SK-N-SH (cell line): ENCODE data around the gene ZNF143. TPM values are rescaled to one million over a fixed set of nuclear protein-coding genes. Genes with fewer than 3 reads are reported as not detected.

Experiments used
- CTCF ChIA-PET: fragments of 300-600, 350-600 bp; formaldehyde crosslinking; extraction: SDS; loops from one replicate; lab custom pipeline; 2021; lab: Yijun Ruan, JAX
- POLR2A ChIA-PET: fragments of 350-600 bp; sonication (Branson Sonifier 250); formaldehyde crosslinking; extraction: SDS; loops from one replicate; lab custom pipeline; 2020; ENCODE audit warnings: antibody characterized with exemption, inconsistent platforms; lab: Yijun Ruan, JAX
- DNase-seq: peaks from one replicate; pipeline ENCODE4 v3.0.0; 2012
- H2AFZ ChIP-seq: fragments of 200-600 bp; sonication (generic); 2 replicates; pipeline ENCODE4 v1.8.1; 2016; ENCODE audit warnings: antibody characterized with exemption, mild to moderate bottlenecking, low read depth
- H3F3A ChIP-seq: fragments of 200-600 bp; sonication (generic); replicated peaks from 2 replicates; pipeline ENCODE3; 2016; ENCODE audit warnings: antibody characterized with exemption, mild to moderate bottlenecking; ENCODE audit not compliant: insufficient read depth
- H3K27ac ChIP-seq, 2 experiments: fragments of 200-500 bp in 1 of 2; fragments of 200-600 bp in 1 of 2; sonication (Bioruptor generic) in 1 of 2; sonication (generic), shearing (Covaris generic) in 1 of 2; 2 replicates each; pipeline versions ENCODE4 v1.5.1 to v1.6.1; 2014 to 2016; ENCODE audit warnings: low read depth in 2 of 2, inconsistent platforms in 1 of 2, low read length in 1 of 2, mild to moderate bottlenecking in 1 of 2, mixed read lengths in 1 of 2
- H3K27me3 ChIP-seq: fragments of 200-600 bp; sonication (generic), shearing (Covaris generic); 2 replicates; pipeline ENCODE4 v1.6.1; 2016; ENCODE audit warnings: mixed run types; ENCODE audit not compliant: insufficient read depth
- H3K36me3 ChIP-seq, 2 experiments: fragments of 200-500 bp in 1 of 2; fragments of 200-600 bp in 1 of 2; sonication (Bioruptor generic) in 1 of 2; sonication (generic) in 1 of 2; replicated peaks in 1 of 2; 2 replicates each; pipeline versions ENCODE3 to v1.5.1; 2014 to 2016; ENCODE audit warnings: low read length in 1 of 2, mild to moderate bottlenecking in 1 of 2; ENCODE audit not compliant: insufficient read depth in 2 of 2, control insufficient read depth in 1 of 2
- H3K4me1 ChIP-seq, 2 experiments: fragments of 200-500 bp in 1 of 2; fragments of 200-600 bp in 1 of 2; sonication (Bioruptor generic) in 1 of 2; sonication (generic), shearing (Covaris generic) in 1 of 2; 2 replicates each; pipeline versions ENCODE4 v1.5.1 to v1.6.1; 2014 to 2016; ENCODE audit warnings: low read depth in 1 of 2, low read length in 1 of 2, mixed run types in 1 of 2; ENCODE audit not compliant: insufficient read depth in 2 of 2, control insufficient read depth in 1 of 2
- H3K4me2 ChIP-seq: fragments of 200-600 bp; sonication (generic), shearing (Covaris generic); 2 replicates; pipeline ENCODE4 v1.6.1; 2017; ENCODE audit warnings: mixed run types
- H3K4me3 ChIP-seq, 2 experiments: fragments of 200-500 bp in 1 of 2; fragments of 200-600 bp in 1 of 2; sonication (Bioruptor generic) in 1 of 2; sonication (generic), shearing (Covaris generic) in 1 of 2; 2 replicates each; pipeline versions ENCODE4 v1.5.1 to v1.8.1; 2014 to 2016; ENCODE audit warnings: low read depth in 2 of 2, inconsistent platforms in 1 of 2, low read length in 1 of 2, mild to moderate bottlenecking in 1 of 2, mixed read lengths in 1 of 2, moderate library complexity in 1 of 2
- H3K79me2 ChIP-seq: fragments of 200-600 bp; sonication (generic); 2 replicates; pipeline ENCODE4 v1.8.1; 2017; ENCODE audit warnings: mild to moderate bottlenecking; ENCODE audit not compliant: insufficient read depth
- H3K9ac ChIP-seq: fragments of 200-600 bp; sonication (generic); 2 replicates; pipeline ENCODE4 v1.6.1; 2017; ENCODE audit warnings: mixed run types
- H3K9me2 ChIP-seq: fragments of 200-600 bp; sonication (generic); 2 replicates; pipeline ENCODE4 v1.6.1; 2017; ENCODE audit warnings: mixed run types
- H3K9me3 ChIP-seq: fragments of 200-600 bp; sonication (generic); 2 replicates; pipeline ENCODE4 v1.6.1; 2017; ENCODE audit warnings: mixed run types, mild to moderate bottlenecking, moderate library complexity
- H4K20me1 ChIP-seq: fragments of 200-600 bp; sonication (generic); 2 replicates; pipeline ENCODE4 v1.6.1; 2017; ENCODE audit warnings: mild to moderate bottlenecking, mixed run types; ENCODE audit not compliant: insufficient read depth
- EZH2phosphoT487 ChIP-seq: fragments of 200-600 bp; sonication (generic); IDR thresholded peaks from 2 replicates; pipeline ENCODE4 v1.6.1; 2017; ENCODE audit warnings: low read depth, mixed run types, mild to moderate bottlenecking, antibody characterized with exemption, moderate library complexity, borderline replicate concordance
- FOXM1 ChIP-seq: IDR thresholded peaks from 2 replicates; pipeline ENCODE4 v1.4.0; 2012; ENCODE audit warnings: low read depth, mild to moderate bottlenecking
- GATA2 ChIP-seq: sonication (generic); formaldehyde crosslinking; IDR thresholded peaks from 2 replicates; pipeline ENCODE4 v1.5.0; 2020; ENCODE audit warnings: mild to moderate bottlenecking, missing genetic modification reagents
- JUND ChIP-seq: IDR thresholded peaks from 2 replicates; pipeline ENCODE4 v1.4.0; 2012
- MEF2A ChIP-seq: IDR thresholded peaks from 2 replicates; pipeline ENCODE4 v1.4.0; 2012; ENCODE audit warnings: low read depth, borderline replicate concordance
- MXI1 ChIP-seq: IDR thresholded peaks from 2 replicates; pipeline ENCODE4 v1.6.1; 2012; ENCODE audit warnings: mild to moderate bottlenecking, low read depth, low read length, improper control_type of control experiment
- NRF1 ChIP-seq: IDR thresholded peaks from 2 replicates; pipeline ENCODE4 v1.6.1; 2012; ENCODE audit warnings: low read depth, mild to moderate bottlenecking, low read length
- RCOR1 ChIP-seq: fragments of 150-350 bp; IDR thresholded peaks from 2 replicates; pipeline ENCODE4 v1.6.1; 2017; ENCODE audit warnings: antibody characterized with exemption, low read length
- RXRA ChIP-seq: IDR thresholded peaks from 2 replicates; pipeline ENCODE4 v1.4.0; 2012; ENCODE audit warnings: low read depth, mild to moderate bottlenecking, borderline replicate concordance
- SMC3 ChIP-seq: IDR thresholded peaks from 2 replicates; pipeline ENCODE4 v1.6.1; 2012; ENCODE audit warnings: low read depth, low read length, improper control_type of control experiment
- TAF1 ChIP-seq: IDR thresholded peaks from 2 replicates; pipeline ENCODE4 v1.6.1; 2012; ENCODE audit warnings: low read depth, mild to moderate bottlenecking, low read length, moderate library complexity, borderline replicate concordance
- TCF12 ChIP-seq: IDR thresholded peaks from 2 replicates; pipeline ENCODE4 v1.4.0; 2012
- WGBS: methylation state at CpG from one replicate; pipeline ENCODE4 v1.1.6; 2017; ENCODE audit warnings: low lambda C conversion rate; 5-methylcytosine and 5-hydroxymethylcytosine counted together
- polyA plus RNA-seq, 3 experiments: library from polyadenylated mRNA; depleted of rRNA; stranded (reverse); fragments of >200 nt; gene quantifications; 2 replicates each; pipeline ENCODE4 v1.2.3, GENCODE V29; 2012
- TF ChIP-seq, protein P1 (sequence below): IDR thresholded peaks from 2 replicates; pipeline ENCODE4 v1.4.0; 2012; ENCODE audit warnings: low read depth, borderline replicate concordance
- TF ChIP-seq, protein P2 (sequence below): IDR thresholded peaks from 2 replicates; pipeline ENCODE4 v1.4.0; 2012; ENCODE audit warnings: low read depth
- TF ChIP-seq, protein P3 (sequence below): IDR thresholded peaks from 2 replicates; pipeline ENCODE4 v1.4.0; 2012; ENCODE audit warnings: low read depth, borderline replicate concordance
- TF ChIP-seq, protein P4 (sequence below): fragments of 200-600 bp; sonication (generic); IDR thresholded peaks from 2 replicates; pipeline ENCODE4 v1.6.1; 2017; ENCODE audit warnings: antibody characterized with exemption, mild to moderate bottlenecking, moderate library complexity

The ZNF143 gene
- polyA plus RNA-seq, 1 of the 3 experiments (the other 2 are of a cell fraction), result 11.3 TPM

DNA sequence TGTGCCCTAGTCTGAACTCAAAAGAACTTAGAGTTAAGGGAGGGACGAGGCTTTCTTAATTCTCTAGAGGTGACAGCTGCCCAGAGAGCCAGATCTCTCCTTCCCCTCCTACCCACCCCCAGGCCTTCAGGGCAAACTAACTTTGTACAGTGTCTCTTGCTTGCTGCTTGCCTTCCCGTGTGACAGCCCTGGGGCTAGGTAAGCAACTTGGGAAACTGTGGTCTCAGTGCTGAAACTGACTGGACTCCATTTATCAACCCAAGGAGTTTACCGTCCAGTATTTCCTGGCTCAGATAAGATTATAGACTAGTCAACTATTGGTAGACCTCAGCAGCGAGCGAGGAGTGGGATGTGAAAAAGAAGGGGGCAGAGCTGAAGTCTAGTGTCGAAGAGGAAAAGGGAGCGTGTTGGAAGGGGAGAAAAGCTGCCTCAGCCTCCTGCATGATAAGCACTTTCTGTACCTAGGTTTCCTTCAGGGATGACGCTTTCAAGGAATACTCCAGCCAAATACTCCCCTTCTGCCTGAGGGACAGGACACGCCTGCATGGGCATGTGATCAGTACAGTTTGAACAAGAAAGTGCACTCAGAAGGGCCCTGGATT is 69.3 kb downstream of the ZNF143 start:
- H3K4me1 ChIP-seq, result peaks cover 7 to 31% of the 10 kb centered on the region in 2 experiments; a peak in 3 of 4 replicates
- ChIA-PET CTCF (interaction anchor here (1.1 to 2.1 kb wide), 4 partner anchors 8 to 219 kb away, joined by 3 to 12 read pairs (median 6); no protein-coding TSS in a partner anchor), POLR2A (interaction anchor here (1.5 to 1.6 kb wide), 2 partner anchors 22 to 69 kb away, joined by 3 to 5 read pairs; partner anchors contain the start of gene ZNF143)
- H3K36me3 ChIP-seq, result peaks cover 0 to 4% of the 10 kb centered on the region in 2 experiments
- H2AFZ ChIP-seq, result no peak overlapping the region
- H3K27me3 ChIP-seq, result no peaks in the 10 kb centered on the region
- no peak overlapping the region for H3K4me3 ChIP-seq
- DNase-seq, result no peak
- TF ChIP-seq JUND, result no peak
- no peak for TF ChIP-seq MXI1
- TF ChIP-seq, protein P1, sequence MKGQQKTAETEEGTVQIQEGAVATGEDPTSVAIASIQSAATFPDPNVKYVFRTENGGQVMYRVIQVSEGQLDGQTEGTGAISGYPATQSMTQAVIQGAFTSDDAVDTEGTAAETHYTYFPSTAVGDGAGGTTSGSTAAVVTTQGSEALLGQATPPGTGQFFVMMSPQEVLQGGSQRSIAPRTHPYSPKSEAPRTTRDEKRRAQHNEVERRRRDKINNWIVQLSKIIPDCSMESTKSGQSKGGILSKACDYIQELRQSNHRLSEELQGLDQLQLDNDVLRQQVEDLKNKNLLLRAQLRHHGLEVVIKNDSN, result no peak
- no peak for TF ChIP-seq TCF12
- TF ChIP-seq RXRA, result no peak
- TF ChIP-seq FOXM1, result no peak
- no peak for TF ChIP-seq GATA2 (CRISPR knock-in tag)
- no peak for TF ChIP-seq TAF1
- TF ChIP-seq SMC3, result no peak
- TF ChIP-seq, protein P2, sequence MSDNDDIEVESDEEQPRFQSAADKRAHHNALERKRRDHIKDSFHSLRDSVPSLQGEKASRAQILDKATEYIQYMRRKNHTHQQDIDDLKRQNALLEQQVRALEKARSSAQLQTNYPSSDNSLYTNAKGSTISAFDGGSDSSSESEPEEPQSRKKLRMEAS, result no peak
- no peak for TF ChIP-seq EZH2phosphoT487
- no peak for TF ChIP-seq NRF1
- TF ChIP-seq, protein P3, sequence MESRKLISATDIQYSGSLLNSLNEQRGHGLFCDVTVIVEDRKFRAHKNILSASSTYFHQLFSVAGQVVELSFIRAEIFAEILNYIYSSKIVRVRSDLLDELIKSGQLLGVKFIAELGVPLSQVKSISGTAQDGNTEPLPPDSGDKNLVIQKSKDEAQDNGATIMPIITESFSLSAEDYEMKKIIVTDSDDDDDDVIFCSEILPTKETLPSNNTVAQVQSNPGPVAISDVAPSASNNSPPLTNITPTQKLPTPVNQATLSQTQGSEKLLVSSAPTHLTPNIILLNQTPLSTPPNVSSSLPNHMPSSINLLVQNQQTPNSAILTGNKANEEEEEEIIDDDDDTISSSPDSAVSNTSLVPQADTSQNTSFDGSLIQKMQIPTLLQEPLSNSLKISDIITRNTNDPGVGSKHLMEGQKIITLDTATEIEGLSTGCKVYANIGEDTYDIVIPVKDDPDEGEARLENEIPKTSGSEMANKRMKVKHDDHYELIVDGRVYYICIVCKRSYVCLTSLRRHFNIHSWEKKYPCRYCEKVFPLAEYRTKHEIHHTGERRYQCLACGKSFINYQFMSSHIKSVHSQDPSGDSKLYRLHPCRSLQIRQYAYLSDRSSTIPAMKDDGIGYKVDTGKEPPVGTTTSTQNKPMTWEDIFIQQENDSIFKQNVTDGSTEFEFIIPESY, result no peak
- no peak for TF ChIP-seq MEF2A
- TF ChIP-seq, protein P4, sequence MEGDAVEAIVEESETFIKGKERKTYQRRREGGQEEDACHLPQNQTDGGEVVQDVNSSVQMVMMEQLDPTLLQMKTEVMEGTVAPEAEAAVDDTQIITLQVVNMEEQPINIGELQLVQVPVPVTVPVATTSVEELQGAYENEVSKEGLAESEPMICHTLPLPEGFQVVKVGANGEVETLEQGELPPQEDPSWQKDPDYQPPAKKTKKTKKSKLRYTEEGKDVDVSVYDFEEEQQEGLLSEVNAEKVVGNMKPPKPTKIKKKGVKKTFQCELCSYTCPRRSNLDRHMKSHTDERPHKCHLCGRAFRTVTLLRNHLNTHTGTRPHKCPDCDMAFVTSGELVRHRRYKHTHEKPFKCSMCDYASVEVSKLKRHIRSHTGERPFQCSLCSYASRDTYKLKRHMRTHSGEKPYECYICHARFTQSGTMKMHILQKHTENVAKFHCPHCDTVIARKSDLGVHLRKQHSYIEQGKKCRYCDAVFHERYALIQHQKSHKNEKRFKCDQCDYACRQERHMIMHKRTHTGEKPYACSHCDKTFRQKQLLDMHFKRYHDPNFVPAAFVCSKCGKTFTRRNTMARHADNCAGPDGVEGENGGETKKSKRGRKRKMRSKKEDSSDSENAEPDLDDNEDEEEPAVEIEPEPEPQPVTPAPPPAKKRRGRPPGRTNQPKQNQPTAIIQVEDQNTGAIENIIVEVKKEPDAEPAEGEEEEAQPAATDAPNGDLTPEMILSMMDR, result no peak
- TF ChIP-seq RCOR1, result no peak
- H3K9me3 ChIP-seq, result no peaks in the 10 kb centered on the region
- no peaks in the 10 kb centered on the region for H3K79me2 ChIP-seq
- H3K9ac ChIP-seq, result no peak overlapping the region
- peaks cover 27% of the 10 kb centered on the region for H3F3A ChIP-seq
- H4K20me1 ChIP-seq, result no peaks in the 10 kb centered on the region
- no peak overlapping the region for H3K4me2 ChIP-seq
- no peaks in the 10 kb centered on the region for H3K9me2 ChIP-seq
- no peak overlapping the region for H3K27ac ChIP-seq
- 90% methylated on average over 9 of the region's 9 CpGs for WGBS
